Measurements from ENCODE around the gene IL17C.

IL17C gene

GRCh38 chr16:88639231-88640038 is 1.1 kb downstream of the IL17C start:
- no peak for TF ChIP-seq CTCF (IDR thresholded peaks at IDR 0.05)
- Histone ChIP-seq H3K27ac (no peak overlapping the region), H3K27me3 (peaks cover 0 to 63% of the 10 kb centered on the region in 2 donors), H3K9me3 (no peaks in the 10 kb centered on the region), H3K36me3 (peaks cover 0 to 11% (median 0%) of the 10 kb centered on the region in 3 donors), H3K4me3 (no peak overlapping the region), H3K4me1 (peaks cover 0 to 9% (median 8%) of the 10 kb centered on the region in 4 donors)
- DNase-seq: no peak
- intact Hi-C loops (cut with DNase I; ENCODE audit: low total_unique reads): no loop called here

- Histone ChIP-seq H3K27ac (no peak overlapping the region), H3K4me1 (peaks cover 0 to 3% (median 1%) of the 10 kb centered on the region in 4 donors), H3K36me3 (peaks cover 0 to 11% (median 0%) of the 10 kb centered on the region in 3 donors), H3K27me3 (peaks cover 0 to 59% of the 10 kb centered on the region in 2 donors), H3K4me3 (no peak overlapping the region), H3K9me3 (no peaks in the 10 kb centered on the region)
- intact Hi-C loops (cut with DNase I; ENCODE audit: low total_unique reads): no loop called here
- TF ChIP-seq CTCF (IDR thresholded peaks at IDR 0.05): no peak
- no peak for DNase-seq
Measured at GRCh38 chr16:88640039-88640495, 1.7 kb downstream of the IL17C start.

GRCh38 chr16:88640498-88641247 is 2.3 kb downstream of the IL17C start:
- H3K27ac ChIP-seq: no peak overlapping the region
- no peaks in the 10 kb centered on the region for H3K4me1 ChIP-seq
- TF ChIP-seq CTCF (IDR thresholded peaks at IDR 0.05): no peak
- no peak for DNase-seq
- no peaks in the 10 kb centered on the region for H3K9me3 ChIP-seq
- H3K27me3 ChIP-seq: peaks cover 0 to 54% of the 10 kb centered on the region in 2 donors
- H3K4me3 ChIP-seq: no peak overlapping the region
- H3K36me3 ChIP-seq: peaks cover 0 to 11% (median 0%) of the 10 kb centered on the region in 3 donors
- intact Hi-C loops (cut with DNase I; ENCODE audit: low total_unique reads): no loop called here

GRCh38 chr16:88642881-88643643 is 4.7 kb downstream of the IL17C start:
- no peak for DNase-seq
- Histone ChIP-seq H3K27ac (no peak overlapping the region), H3K9me3 (no peaks in the 10 kb centered on the region), H3K4me3 (no peak overlapping the region), H3K36me3 (peaks cover 0 to 11% (median 0%) of the 10 kb centered on the region in 3 donors), H3K27me3 (peaks cover 0 to 32% of the 10 kb centered on the region in 2 donors), H3K4me1 (no peaks in the 10 kb centered on the region)
- TF ChIP-seq CTCF (IDR thresholded peaks at IDR 0.05): no peak
- intact Hi-C loops (cut with DNase I; ENCODE audit: low total_unique reads): no loop called here

GRCh38 chr16:88643644-88643932 is 5.2 kb downstream of the IL17C start:
- DNase-seq: no peak
- Histone ChIP-seq H3K36me3 (peaks cover 0 to 11% (median 0%) of the 10 kb centered on the region in 3 donors), H3K9me3 (no peaks in the 10 kb centered on the region), H3K27me3 (peaks cover 0 to 27% of the 10 kb centered on the region in 2 donors), H3K4me3 (no peak overlapping the region), H3K27ac (no peak overlapping the region), H3K4me1 (no peaks in the 10 kb centered on the region)
- intact Hi-C loops (cut with DNase I; ENCODE audit: low total_unique reads): no loop called here
- no peak for TF ChIP-seq CTCF (IDR thresholded peaks at IDR 0.05)
